GM12878 (cell line): ENCODE data around the gene MAGI1.

ENCODE experiments used
- BHLHE40 ChIP-seq, 2 experiments: fragments of 450-650 bp in 1 of 2; IDR thresholded peaks; 2 replicates each; pipeline ENCODE4 v1.6.1; 2011 to 2017; ENCODE audit warnings: low read depth in 2 of 2, borderline replicate concordance in 1 of 2, improper control_type of control experiment in 1 of 2, low read length in 1 of 2, mild to moderate bottlenecking in 1 of 2
- EP300 ChIP-seq, 2 experiments: fragments of 150-350 bp in 1 of 2; IDR thresholded peaks; 2 replicates each; pipeline ENCODE4 v1.6.1; 2011 to 2012; ENCODE audit warnings: low read depth in 2 of 2, low read length in 2 of 2, borderline replicate concordance in 1 of 2, improper control_type of control experiment in 1 of 2, inconsistent platforms in 1 of 2; ENCODE audit not compliant: control insufficient read depth in 1 of 2
- EZH2 ChIP-seq: IDR thresholded peaks from 2 replicates; pipeline ENCODE4 v1.6.1; 2012; ENCODE audit warnings: low read depth, mild to moderate bottlenecking, control low read depth, inconsistent platforms, low read length, borderline replicate concordance; ENCODE audit not compliant: control insufficient read depth
- HCFC1 ChIP-seq: fragments of 150-350 bp; IDR thresholded peaks from 2 replicates; pipeline ENCODE4 v1.6.1; 2014; ENCODE audit warnings: low read length
- JUND ChIP-seq: IDR thresholded peaks from 2 replicates; pipeline ENCODE4 v1.6.1; 2012; ENCODE audit warnings: low read depth, mild to moderate bottlenecking, low read length, improper control_type of control experiment, moderate library complexity
- NFYB ChIP-seq: IDR thresholded peaks from 2 replicates; pipeline ENCODE4 v1.6.1; 2011; ENCODE audit warnings: low read depth, mild to moderate bottlenecking, low read length, improper control_type of control experiment, moderate library complexity; ENCODE audit not compliant: insufficient read depth
- RCOR1 ChIP-seq: conservative IDR thresholded peaks from 2 replicates; pipeline ENCODE4 v1.6.1; 2012; ENCODE audit warnings: low read depth, low read length, improper control_type of control experiment
- USF2 ChIP-seq: IDR thresholded peaks from 2 replicates; pipeline ENCODE4 v1.6.1; 2011; ENCODE audit warnings: low read depth, low read length, improper control_type of control experiment, borderline replicate concordance
- ZBED1 ChIP-seq: IDR thresholded peaks from 2 replicates; pipeline ENCODE4 v1.6.1; 2016; ENCODE audit warnings: borderline replicate concordance
- TF ChIP-seq, protein P1 (sequence below), 3 experiments: IDR thresholded peaks in 2 of 3; conservative IDR thresholded peaks in 1 of 3; 2 replicates each; pipeline ENCODE4 v1.5.1; 2011; ENCODE audit warnings: low read depth in 3 of 3, low read length in 3 of 3, mild to moderate bottlenecking in 3 of 3, control low read depth in 2 of 3, moderate library complexity in 2 of 3, inconsistent platforms in 1 of 3, mixed read lengths in 1 of 3; ENCODE audit not compliant: control insufficient read depth in 2 of 3, insufficient read depth in 1 of 3; ENCODE audit errors: extremely low read depth in 1 of 3
- TF ChIP-seq, protein P2 (sequence below): fragments of 450-650 bp; IDR thresholded peaks from 2 replicates; pipeline ENCODE4 v1.6.1; 2017; ENCODE audit warnings: mild to moderate bottlenecking
- TF ChIP-seq, protein P3 (sequence below): IDR thresholded peaks from 2 replicates; pipeline ENCODE4 v1.6.1; 2012; ENCODE audit warnings: low read depth, low read length, improper control_type of control experiment
- TF ChIP-seq, protein P4 (sequence below): fragments of 450-650 bp; conservative IDR thresholded peaks from 2 replicates; pipeline ENCODE4 v1.6.1; 2017; ENCODE audit warnings: mild to moderate bottlenecking, moderate library complexity

- no peak for TF ChIP-seq USF2
- TF ChIP-seq ZBED1 = no peak
- TF ChIP-seq, protein P1, sequence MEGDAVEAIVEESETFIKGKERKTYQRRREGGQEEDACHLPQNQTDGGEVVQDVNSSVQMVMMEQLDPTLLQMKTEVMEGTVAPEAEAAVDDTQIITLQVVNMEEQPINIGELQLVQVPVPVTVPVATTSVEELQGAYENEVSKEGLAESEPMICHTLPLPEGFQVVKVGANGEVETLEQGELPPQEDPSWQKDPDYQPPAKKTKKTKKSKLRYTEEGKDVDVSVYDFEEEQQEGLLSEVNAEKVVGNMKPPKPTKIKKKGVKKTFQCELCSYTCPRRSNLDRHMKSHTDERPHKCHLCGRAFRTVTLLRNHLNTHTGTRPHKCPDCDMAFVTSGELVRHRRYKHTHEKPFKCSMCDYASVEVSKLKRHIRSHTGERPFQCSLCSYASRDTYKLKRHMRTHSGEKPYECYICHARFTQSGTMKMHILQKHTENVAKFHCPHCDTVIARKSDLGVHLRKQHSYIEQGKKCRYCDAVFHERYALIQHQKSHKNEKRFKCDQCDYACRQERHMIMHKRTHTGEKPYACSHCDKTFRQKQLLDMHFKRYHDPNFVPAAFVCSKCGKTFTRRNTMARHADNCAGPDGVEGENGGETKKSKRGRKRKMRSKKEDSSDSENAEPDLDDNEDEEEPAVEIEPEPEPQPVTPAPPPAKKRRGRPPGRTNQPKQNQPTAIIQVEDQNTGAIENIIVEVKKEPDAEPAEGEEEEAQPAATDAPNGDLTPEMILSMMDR (IDR thresholded peaks at IDR 0.05 in 2 of 3, conservative IDR thresholded peaks at IDR 0.05 in 1 of 3; ENCODE audit: control insufficient read depth in 2 of 3, extremely low read depth in 1 of 3, insufficient read depth in 1 of 3, low read depth in 3 of 3, low read length in 3 of 3) = no peak
- TF ChIP-seq, protein P2, sequence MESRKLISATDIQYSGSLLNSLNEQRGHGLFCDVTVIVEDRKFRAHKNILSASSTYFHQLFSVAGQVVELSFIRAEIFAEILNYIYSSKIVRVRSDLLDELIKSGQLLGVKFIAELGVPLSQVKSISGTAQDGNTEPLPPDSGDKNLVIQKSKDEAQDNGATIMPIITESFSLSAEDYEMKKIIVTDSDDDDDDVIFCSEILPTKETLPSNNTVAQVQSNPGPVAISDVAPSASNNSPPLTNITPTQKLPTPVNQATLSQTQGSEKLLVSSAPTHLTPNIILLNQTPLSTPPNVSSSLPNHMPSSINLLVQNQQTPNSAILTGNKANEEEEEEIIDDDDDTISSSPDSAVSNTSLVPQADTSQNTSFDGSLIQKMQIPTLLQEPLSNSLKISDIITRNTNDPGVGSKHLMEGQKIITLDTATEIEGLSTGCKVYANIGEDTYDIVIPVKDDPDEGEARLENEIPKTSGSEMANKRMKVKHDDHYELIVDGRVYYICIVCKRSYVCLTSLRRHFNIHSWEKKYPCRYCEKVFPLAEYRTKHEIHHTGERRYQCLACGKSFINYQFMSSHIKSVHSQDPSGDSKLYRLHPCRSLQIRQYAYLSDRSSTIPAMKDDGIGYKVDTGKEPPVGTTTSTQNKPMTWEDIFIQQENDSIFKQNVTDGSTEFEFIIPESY = no peak
- TF ChIP-seq, protein P3, sequence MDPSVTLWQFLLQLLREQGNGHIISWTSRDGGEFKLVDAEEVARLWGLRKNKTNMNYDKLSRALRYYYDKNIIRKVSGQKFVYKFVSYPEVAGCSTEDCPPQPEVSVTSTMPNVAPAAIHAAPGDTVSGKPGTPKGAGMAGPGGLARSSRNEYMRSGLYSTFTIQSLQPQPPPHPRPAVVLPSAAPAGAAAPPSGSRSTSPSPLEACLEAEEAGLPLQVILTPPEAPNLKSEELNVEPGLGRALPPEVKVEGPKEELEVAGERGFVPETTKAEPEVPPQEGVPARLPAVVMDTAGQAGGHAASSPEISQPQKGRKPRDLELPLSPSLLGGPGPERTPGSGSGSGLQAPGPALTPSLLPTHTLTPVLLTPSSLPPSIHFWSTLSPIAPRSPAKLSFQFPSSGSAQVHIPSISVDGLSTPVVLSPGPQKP = no peak
- TF ChIP-seq JUND = no peak
- TF ChIP-seq NFYB = no peak
- TF ChIP-seq, protein P4, sequence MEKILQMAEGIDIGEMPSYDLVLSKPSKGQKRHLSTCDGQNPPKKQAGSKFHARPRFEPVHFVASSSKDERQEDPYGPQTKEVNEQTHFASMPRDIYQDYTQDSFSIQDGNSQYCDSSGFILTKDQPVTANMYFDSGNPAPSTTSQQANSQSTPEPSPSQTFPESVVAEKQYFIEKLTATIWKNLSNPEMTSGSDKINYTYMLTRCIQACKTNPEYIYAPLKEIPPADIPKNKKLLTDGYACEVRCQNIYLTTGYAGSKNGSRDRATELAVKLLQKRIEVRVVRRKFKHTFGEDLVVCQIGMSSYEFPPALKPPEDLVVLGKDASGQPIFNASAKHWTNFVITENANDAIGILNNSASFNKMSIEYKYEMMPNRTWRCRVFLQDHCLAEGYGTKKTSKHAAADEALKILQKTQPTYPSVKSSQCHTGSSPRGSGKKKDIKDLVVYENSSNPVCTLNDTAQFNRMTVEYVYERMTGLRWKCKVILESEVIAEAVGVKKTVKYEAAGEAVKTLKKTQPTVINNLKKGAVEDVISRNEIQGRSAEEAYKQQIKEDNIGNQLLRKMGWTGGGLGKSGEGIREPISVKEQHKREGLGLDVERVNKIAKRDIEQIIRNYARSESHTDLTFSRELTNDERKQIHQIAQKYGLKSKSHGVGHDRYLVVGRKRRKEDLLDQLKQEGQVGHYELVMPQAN = no peak
- TF ChIP-seq RCOR1 = no peak
- TF ChIP-seq EZH2 = no peak
- TF ChIP-seq HCFC1 = no peak
- TF ChIP-seq BHLHE40 (IDR thresholded peaks at IDR 0.05; ENCODE audit: borderline replicate concordance in 1 of 2, low read depth in 2 of 2, low read length in 1 of 2) = no peak
- TF ChIP-seq EP300 (IDR thresholded peaks at IDR 0.05; ENCODE audit: borderline replicate concordance in 1 of 2, control insufficient read depth in 1 of 2, low read depth in 2 of 2, low read length in 2 of 2) = no peak
Measured at GRCh38 chr3:65742914-65743313, 295.8 kb downstream of the MAGI1 start.
